ENCODE measurements around the gene PEDS1.

The PEDS1 gene

GRCh38 chr20:50152394-50153152 is 950 bp downstream of the PEDS1 start:
- TF ChIP-seq, protein P1, sequence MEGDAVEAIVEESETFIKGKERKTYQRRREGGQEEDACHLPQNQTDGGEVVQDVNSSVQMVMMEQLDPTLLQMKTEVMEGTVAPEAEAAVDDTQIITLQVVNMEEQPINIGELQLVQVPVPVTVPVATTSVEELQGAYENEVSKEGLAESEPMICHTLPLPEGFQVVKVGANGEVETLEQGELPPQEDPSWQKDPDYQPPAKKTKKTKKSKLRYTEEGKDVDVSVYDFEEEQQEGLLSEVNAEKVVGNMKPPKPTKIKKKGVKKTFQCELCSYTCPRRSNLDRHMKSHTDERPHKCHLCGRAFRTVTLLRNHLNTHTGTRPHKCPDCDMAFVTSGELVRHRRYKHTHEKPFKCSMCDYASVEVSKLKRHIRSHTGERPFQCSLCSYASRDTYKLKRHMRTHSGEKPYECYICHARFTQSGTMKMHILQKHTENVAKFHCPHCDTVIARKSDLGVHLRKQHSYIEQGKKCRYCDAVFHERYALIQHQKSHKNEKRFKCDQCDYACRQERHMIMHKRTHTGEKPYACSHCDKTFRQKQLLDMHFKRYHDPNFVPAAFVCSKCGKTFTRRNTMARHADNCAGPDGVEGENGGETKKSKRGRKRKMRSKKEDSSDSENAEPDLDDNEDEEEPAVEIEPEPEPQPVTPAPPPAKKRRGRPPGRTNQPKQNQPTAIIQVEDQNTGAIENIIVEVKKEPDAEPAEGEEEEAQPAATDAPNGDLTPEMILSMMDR (IDR thresholded peaks at IDR 0.05; ENCODE audit: low read depth, low read length, missing control alignments): no peak
- H3K4me3 ChIP-seq (ENCODE audit: low read depth, low read length): peak overlapping the region; percentile 97
- no peak for DNase-seq (ENCODE audit: low read depth)

DNA sequence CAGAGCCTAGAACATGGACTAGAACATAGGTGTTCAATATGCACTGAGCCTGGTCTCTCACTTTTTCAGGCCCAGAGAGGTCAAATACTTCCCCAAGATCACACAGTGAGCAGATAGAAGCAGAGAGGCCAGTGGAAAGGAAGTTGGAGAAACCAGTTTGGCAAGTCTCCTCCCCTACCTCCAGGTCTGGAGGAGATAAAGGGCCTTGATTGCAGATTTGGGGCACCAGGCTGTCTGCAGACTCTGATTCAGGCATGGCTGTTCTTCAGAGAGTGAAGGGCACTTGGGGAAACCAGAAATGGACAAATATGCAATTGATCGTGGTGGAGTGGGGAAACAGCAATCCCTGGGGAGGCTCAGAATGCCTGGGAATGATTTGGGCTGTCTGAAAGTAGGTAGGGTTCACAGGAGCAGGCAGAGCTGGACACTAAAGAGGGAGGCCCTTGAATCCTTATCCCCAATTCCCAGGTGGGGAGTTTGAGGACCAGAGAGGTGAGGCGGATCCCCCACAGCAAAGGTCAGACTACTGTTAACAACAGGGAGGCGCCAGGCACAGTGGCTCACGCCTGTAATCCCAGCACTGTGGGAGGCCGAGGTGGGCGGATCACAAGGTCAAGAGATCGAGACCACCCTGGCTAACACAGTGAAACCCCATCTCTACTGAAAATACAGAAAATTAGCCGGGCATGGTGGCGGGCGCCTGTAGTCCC is 2.3 kb downstream of the PEDS1 start:
- no peak for DNase-seq (ENCODE audit: low read depth)
- no peak overlapping the region for H3K4me3 ChIP-seq (ENCODE audit: low read depth, low read length)
- TF ChIP-seq, protein P1 (IDR thresholded peaks at IDR 0.05; ENCODE audit: low read depth, low read length, missing control alignments): no peak

GRCh38 chr20:50149481-50150254 is 3.9 kb downstream of the PEDS1 start:
- no peak overlapping the region for H3K4me3 ChIP-seq (ENCODE audit: low read depth, low read length)
- DNase-seq (ENCODE audit: low read depth): no peak
- TF ChIP-seq, protein P1 (IDR thresholded peaks at IDR 0.05; ENCODE audit: low read depth, low read length, missing control alignments): no peak

DNA sequence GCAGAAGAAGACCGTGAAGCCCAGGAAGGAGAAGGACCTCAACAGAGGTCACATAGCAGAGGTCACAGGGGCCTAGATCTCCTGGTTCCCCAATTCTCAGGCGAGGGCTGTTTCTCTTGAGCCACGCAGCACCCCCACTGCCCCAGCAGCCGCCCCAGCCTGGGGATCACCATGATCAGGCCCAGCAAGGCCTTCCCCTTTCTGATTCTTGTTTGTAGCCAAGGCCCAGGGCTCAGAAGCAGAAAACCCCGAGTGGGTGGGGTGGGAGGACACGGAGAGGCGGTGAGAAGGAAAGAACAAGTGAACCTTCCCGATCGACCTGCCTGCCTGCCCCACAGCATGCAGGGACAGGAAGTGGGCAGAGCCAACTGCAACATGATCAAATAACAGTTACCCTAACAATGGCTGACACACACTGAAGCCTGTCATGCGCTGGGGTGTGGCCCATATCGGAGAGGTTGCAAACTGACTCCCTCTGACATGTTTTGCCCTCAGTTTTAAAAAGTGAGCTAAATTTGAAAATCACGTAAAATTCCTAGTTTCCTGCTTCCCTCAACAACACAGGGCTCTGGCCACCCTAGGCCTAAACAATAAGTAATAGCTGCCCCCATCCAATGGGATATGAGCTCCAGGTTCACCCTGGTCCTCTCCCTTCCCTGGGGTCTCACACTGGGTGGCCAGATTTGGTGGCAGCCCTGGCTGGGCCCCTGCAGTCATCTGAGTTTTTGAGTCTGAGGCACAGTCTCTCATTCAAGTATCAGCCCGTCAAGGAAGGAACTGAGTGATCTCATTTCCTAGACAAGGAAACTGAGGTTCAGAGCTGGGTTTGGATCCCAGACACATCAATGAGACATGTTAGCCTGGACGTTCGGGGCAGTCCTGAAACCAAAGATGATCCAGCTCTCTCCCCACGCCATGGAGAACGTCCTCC is 6.5 kb downstream of the PEDS1 start:
- peak; percentile 40 for DNase-seq (ENCODE audit: low read depth)
- H3K4me3 ChIP-seq (ENCODE audit: low read depth, low read length): no peak overlapping the region
- TF ChIP-seq, protein P1 (IDR thresholded peaks at IDR 0.05; ENCODE audit: low read depth, low read length, missing control alignments): no peak

- DNase-seq (ENCODE audit: low read depth): no peak
- no peak overlapping the region for H3K4me3 ChIP-seq (ENCODE audit: low read depth, low read length)
- TF ChIP-seq, protein P1 (IDR thresholded peaks at IDR 0.05; ENCODE audit: low read depth, low read length, missing control alignments): no peak
Observed at GRCh38 chr20:50146214-50146613, 7.3 kb downstream of the PEDS1 start.

DNA sequence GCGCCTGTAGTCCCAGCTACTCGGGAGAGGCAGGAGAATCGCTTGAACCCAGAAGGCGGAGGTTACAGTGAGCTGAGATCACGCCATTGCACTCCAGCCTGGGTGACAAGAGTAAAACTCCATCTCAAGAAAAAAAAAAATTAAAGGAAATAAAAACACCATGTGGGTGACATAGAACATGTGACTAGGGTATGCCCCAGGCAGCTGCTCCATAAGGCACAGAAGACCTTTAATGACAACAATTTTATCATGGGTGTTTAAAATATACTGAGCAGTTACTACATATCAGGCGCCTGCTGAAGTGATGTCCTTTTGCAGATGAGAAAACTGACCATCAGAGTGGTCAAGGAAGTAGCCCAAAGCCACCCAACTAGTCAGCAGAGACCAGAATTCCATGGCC is 8.0 kb downstream of the PEDS1 start:
- H3K4me3 ChIP-seq (ENCODE audit: low read depth, low read length): no peak overlapping the region
- DNase-seq (ENCODE audit: low read depth): no peak
- TF ChIP-seq, protein P1 (IDR thresholded peaks at IDR 0.05; ENCODE audit: low read depth, low read length, missing control alignments): no peak

Measured in GM12864 (cell line).